ENCODE data around the gene PRR33.

PRR33 gene

DNA sequence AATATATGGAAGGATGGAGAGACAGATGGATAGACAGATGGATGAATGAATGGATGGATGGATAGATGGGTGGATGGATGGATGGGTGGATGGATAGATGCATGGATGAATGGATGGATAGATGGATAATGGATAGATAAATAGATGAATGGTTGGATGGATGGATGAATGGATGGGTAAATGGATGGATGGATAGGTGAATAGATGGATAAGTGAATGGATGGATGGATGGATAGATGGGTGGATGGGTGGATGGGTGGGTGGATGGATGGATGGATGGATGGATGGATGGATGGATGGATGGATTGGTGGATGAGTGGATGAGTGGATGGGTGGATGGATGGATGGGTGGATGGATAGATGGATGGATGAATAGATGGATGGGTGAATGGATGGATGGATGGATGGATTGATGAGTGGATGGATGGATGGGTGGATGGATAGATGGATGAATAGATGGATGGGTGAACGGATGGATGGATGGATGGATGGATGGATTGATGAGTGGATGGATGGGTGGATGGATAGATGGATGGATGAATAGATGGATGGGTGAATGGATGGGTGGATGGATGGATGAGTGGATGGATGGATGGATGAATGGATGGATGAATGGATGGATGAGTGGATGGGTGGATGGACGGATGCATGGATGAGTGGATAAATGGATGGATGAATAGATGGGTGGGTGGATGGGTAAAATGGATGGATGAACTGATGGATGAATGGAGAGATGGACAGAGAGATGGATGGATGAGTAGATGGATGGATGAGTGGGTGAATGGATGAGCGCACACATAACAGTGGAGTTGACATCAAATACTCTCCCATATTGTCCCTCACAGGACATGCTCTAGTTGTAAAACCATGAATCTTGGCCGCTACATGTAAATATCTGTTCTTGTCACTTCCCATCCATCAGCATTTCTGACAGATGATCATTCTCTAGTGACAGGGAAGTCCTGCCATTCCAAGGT, 30.0 kb downstream of the PRR33 start:
- FAIRE-seq, result no peak

DNA sequence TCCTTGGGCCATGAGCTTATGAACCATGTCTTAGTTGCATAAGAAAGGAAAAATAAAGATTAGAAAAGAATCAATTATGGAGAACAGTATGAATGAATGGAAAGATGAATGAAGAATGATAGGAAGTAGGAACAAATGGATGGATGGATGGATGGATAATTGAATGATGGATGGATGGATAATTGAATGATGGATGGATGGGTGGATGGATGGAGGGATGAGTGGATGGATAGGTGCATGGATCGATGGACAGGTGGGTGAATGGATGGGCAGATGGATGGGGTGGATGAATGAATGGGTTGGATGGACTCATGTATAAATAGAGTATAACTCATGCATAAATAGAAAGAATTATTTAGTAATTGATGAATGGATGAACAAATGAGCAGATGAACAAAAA, 31.6 kb downstream of the PRR33 start:
- no peak for FAIRE-seq

- FAIRE-seq, result no peak
These were observed 32.7 kb downstream of the PRR33 start for GRCh38 chr11:1859004-1859403.

DNA sequence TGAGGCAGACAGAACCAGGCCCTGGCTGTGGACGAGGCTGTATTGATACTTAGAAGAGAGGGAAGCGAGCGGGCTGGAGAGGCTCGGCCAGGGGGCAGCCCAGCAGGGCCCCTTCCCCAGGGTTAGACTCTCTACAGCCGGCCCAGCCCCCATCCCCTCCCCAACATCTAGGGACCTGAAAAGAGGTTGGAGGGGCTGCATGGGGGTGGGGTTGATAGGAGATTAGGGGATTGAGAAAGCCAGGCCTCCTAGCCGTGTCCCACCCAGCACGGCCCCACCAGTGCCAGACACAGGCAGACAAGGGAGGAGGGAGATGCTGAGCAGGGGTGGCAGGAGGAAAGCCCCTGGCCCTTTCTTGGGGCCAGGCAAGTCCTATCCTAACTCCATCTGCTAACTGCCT, 33.1 kb downstream of the PRR33 start:
- FAIRE-seq, result no peak

DNA sequence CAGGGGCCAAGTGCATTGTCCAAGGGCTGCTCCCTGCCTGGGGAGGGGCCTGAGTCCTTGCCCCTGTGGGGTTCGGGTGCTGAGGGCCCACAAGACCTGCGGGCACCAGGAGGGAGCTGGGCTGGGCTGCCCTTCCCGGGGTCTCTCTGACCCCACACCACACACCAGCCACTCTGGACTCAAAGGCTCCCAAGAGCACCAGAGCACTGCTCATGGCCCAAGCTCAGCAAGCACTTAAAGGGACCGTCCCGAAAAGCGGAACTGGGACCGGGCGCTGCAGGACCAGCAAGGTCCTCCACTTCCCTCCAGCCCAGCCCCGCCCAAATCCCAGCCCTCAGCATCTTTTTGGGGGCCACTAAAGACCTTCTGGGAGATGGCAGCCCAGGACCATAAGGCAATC, 33.5 kb downstream of the PRR33 start:
- no peak for FAIRE-seq

- FAIRE-seq, result no peak
These were observed 34.6 kb downstream of the PRR33 start for GRCh38 chr11:1857064-1857463.

- FAIRE-seq, result no peak
These were observed 35.2 kb downstream of the PRR33 start for GRCh38 chr11:1856306-1857005.

DNA sequence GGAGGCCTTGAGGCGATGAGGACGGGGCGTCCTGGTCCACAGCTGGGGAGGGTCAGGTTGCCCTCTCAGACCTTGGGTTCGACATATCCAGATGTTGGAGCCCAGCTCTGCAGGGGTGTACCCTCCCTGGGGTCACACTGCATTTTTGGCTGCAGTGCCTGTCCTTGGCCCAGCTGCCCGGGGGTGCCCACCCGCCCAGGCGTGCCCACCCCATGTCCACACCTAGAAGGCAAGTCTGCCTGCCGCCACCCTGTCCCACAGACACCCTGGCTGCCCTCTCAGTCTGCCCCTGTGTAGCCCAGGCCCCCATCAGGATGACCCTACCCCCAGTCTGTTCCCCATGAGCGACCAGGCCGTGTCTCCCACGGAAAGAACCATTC, 35.8 kb downstream of the PRR33 start:
- no peak for FAIRE-seq

DNA sequence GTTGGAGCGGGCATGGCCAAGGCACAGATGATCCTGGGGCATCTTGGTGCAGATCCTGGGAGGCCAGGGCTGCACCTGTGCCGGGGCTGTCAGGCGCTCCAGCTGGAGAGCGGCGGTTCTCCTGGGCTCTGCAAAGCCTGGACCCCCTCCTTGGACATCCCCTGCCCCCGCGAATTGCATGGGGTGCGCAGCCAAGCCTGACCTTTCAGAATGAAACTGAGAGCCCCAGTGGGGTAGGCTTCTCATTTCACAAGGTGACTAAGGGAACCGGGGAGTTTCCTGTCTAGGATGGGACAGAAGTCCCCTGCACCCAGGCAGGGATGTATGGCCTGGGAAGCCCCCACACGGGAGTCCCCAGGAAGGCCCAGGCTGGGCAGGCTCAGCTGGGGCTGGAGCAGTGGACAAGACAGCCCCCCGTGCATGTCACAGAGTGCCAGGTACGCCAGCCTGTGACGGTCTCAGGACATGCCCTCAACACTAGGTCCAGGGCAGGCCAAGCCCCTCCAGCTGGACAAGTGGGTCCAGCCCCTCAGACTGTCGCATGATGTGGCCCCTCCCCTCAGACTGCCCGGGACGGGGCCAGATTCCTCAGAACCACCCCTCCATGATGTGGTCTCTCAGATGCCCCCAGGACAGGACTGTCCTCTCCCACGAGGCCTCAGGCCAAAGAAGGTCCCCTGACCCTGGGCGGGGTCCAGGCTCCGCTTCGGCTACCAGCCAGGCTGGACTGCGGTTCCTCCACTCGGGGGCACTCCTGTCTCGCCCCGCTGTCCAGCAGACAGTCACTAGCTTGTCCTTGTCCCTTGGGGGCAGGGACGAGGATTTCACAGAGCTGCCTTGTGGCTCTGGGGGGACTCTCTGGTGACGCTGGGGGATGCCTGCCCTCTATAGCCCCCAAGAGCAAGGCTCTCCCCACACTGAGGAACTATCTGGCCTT, 36.5 kb downstream of the PRR33 start:
- FAIRE-seq, result no peak

DNA sequence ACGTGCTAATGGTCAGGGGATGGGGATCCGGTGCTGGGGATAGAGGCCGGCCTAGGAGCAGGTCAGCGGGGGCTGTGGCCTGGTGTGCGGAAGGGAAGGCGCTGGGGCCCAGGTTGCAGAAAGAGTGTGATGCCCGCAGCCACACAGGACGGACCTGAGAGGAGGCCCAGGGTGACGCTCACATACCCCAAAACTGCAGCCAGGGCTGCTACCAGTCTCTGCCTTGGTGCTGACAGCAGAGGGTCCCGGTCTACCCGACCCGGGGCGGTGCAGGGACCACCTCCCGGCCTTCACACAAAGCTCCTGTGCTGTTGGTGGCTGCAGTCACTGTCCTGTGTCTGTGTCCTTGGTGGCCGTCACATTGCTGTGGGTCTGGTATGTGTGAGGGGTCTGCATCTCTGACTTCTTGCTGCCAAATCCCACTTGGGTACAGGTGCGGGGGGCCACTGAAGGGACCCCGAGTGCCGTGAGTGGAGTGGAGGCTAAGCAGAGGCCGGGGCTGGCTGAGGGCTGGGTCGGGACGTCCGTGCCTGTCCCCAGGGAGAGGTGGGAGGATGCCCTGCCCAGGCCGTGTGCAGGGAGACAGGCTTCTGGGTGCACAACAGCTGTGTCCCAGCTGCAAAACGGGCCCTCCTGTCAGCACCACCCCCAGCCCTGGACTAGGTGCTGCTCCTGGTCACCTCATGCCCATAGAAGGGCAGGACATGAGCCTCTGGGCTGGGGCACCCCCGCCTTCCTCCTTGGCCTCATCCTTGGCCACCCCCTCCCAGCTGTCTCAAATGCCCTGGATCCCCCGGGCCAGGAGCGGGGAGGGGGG, 37.4 kb downstream of the PRR33 start:
- FAIRE-seq, result no peak

GRCh38 chr11:1853376-1854131, 38.1 kb downstream of the PRR33 start:
- FAIRE-seq, result no peak

- FAIRE-seq, result no peak
These were observed 38.8 kb downstream of the PRR33 start, which contains the start of gene LSP1 for GRCh38 chr11:1852877-1853276. Gene LSP1 (plus strand): TSS chr11:1853084. CDS start chr11:1853145, 61 bp downstream.

- no peak for FAIRE-seq
These were observed 39.3 kb downstream of the PRR33 start for GRCh38 chr11:1852271-1852876.

DNA sequence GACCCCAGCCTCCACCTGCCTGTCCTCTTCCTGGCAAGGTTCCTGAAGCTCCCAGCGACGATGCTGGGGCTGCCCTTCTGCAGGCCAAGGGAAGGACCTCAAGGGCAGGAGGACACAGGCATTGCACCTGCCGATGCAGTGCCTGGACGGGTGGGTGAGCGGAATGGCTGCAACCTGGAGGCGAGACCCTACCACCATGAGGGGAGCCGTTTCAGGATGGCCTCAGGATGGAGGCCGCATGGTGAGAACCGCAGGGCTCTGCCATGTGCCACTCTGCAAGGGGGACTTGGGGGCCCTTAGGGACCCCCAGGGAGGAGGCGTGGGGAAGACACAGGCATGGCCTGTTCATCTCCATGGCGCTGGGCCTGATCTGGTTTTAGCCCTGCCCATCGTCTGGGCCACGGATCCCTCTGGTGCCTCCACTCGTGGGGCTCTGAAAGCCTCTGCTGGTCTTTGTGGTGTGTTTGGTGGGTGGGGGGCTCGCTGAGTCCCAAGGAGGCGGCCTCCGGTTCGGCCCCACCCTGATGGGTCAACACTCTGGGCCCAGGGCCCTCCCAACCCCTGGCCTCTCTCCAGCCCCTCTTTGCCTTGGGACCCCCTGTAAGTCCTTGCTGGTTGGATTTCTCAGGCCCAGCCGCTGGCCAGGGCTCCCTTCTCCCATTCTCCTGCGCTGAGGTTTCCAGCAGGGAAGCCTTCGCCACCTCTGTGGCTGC, 40.1 kb downstream of the PRR33 start:
- FAIRE-seq, result no peak

- no peak for FAIRE-seq
These were observed 42.9 kb downstream of the PRR33 start for GRCh38 chr11:1848640-1849430.

- no peak for FAIRE-seq
These were observed 43.6 kb downstream of the PRR33 start for GRCh38 chr11:1847926-1848639.

- FAIRE-seq, result no peak
These were observed 44.5 kb downstream of the PRR33 start for GRCh38 chr11:1847006-1847735.

DNA sequence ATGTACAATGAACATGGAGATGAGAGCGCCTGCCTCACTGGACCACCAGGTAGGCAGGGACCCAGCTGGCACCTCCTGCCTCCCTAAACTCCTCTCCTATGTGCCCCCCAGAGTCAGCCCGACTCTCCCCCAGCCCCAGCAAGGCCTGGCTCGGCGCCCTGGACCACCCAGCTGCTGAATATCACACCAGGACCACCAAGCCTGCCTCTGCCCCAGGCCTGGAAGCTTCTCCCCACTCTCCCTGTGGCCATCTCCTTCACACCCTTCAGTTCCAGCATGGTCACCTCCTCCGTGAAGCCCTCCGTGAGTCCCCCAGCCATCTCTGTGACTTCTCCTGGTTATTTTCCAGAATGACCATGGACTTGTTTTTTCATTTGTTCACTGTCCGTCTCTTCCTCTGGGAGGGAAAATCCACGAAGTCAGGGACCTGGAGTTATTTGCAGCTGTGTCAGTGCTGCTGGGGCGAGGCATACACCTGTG, 45.2 kb downstream of the PRR33 start:
- FAIRE-seq, result no peak

Data from colon (tissue), 2 donors.